ENCODE measurements around the gene KIRREL3. TPM values are rescaled to one million over a fixed set of nuclear protein-coding genes. Genes with fewer than 3 reads are reported as not detected.

The KIRREL3 gene
- polyA plus RNA-seq, 1 of the 3 experiments (the other 2 are of a cell fraction), result 3.7 TPM

GRCh38 chr11:126926376-126926791, 74.2 kb downstream of the KIRREL3 start:
- WGBS (ENCODE audit: low lambda C conversion rate), result 82% methylated on average over 8 of the region's 9 CpGs

More at GRCh38 chr11:126926376-126926791, 74.2 kb downstream of the KIRREL3 start:
- no peak for DNase-seq
- H3K27me3 ChIP-seq (ENCODE audit: insufficient read depth), result no peaks in the 10 kb centered on the region
- H3K9ac ChIP-seq, result no peak overlapping the region
- no peaks in the 10 kb centered on the region for H3K9me3 ChIP-seq
- no peak overlapping the region for H3K27ac ChIP-seq (ENCODE audit: low read depth in 2 of 2, low read length in 1 of 2)
- no peak overlapping the region for H3K4me3 ChIP-seq (ENCODE audit: low read depth in 2 of 2, low read length in 1 of 2)
- peaks cover 15% of the 10 kb centered on the region; the same call in 1 of the 2 replicates for H3K79me2 ChIP-seq (ENCODE audit: insufficient read depth)
- no peaks in the 10 kb centered on the region for H3F3A ChIP-seq (replicated peaks; ENCODE audit: insufficient read depth)
- H2AFZ ChIP-seq (ENCODE audit: low read depth), result no peak overlapping the region
- POLR2A ChIA-PET, result no interaction called here
- CTCF ChIA-PET, result interaction anchor here (0.6 to 1.2 kb wide), 2 partner anchors 42 to 98 kb away, joined by 3 read pairs; no protein-coding TSS in a partner anchor
- no peak overlapping the region for H3K4me2 ChIP-seq
- no peaks in the 10 kb centered on the region for H4K20me1 ChIP-seq (ENCODE audit: insufficient read depth)
- H3K9me2 ChIP-seq, result no peaks in the 10 kb centered on the region
- no peaks in the 10 kb centered on the region for H3K36me3 ChIP-seq (replicated peaks in 1 of 2; ENCODE audit: control insufficient read depth in 1 of 2, insufficient read depth in 2 of 2, low read length in 1 of 2)
- TF ChIP-seq MEF2A (IDR thresholded peaks at IDR 0.05; ENCODE audit: borderline replicate concordance, low read depth), result no peak
- no peak for TF ChIP-seq TEAD4 (IDR thresholded peaks at IDR 0.05; ENCODE audit: borderline replicate concordance, insufficient read depth)
- TF ChIP-seq MXI1 (IDR thresholded peaks at IDR 0.05; ENCODE audit: low read depth, low read length), result no peak
- no peak for TF ChIP-seq SMC3 (IDR thresholded peaks at IDR 0.05; ENCODE audit: low read depth, low read length)
- TF ChIP-seq ZBTB33 (IDR thresholded peaks at IDR 0.05; ENCODE audit: borderline replicate concordance, low read depth), result no peak
- TF ChIP-seq REST (IDR thresholded peaks at IDR 0.05; ENCODE audit: low read depth, low read length), result no peak
- TF ChIP-seq FOXM1 (IDR thresholded peaks at IDR 0.05; ENCODE audit: low read depth), result no peak
- no peak for TF ChIP-seq RCOR1 (IDR thresholded peaks at IDR 0.05; ENCODE audit: low read length)
- TF ChIP-seq IRF3 (IDR thresholded peaks at IDR 0.05; ENCODE audit: low read depth, low read length), result no peak
- no peak for TF ChIP-seq MAX (IDR thresholded peaks at IDR 0.05; ENCODE audit: low read depth)
- no peak for TF ChIP-seq TAF1 (IDR thresholded peaks at IDR 0.05; ENCODE audit: borderline replicate concordance, low read depth, low read length)
- no peak for TF ChIP-seq RFX5 (IDR thresholded peaks at IDR 0.05; ENCODE audit: low read length)
- no peak for TF ChIP-seq GABPA (IDR thresholded peaks at IDR 0.05; ENCODE audit: low read depth)
- no peak for TF ChIP-seq YY1 (IDR thresholded peaks at IDR 0.05; ENCODE audit: low read depth)
- TF ChIP-seq FOSL2 (IDR thresholded peaks at IDR 0.05; ENCODE audit: borderline replicate concordance, low read depth), result no peak
- no peak for TF ChIP-seq JUND (IDR thresholded peaks at IDR 0.05)
- TF ChIP-seq POLR2AphosphoS5 (IDR thresholded peaks at IDR 0.05; ENCODE audit: low read depth, low read length), result no peak
- TF ChIP-seq FOXJ3 (CRISPR knock-in tag; IDR thresholded peaks at IDR 0.05), result no peak
- TF ChIP-seq USF1 (IDR thresholded peaks at IDR 0.05; ENCODE audit: borderline replicate concordance, low read depth), result no peak
- peaks cover 4 to 15% of the 10 kb centered on the region in 2 experiments; a peak in 2 of 4 replicates for H3K4me1 ChIP-seq (ENCODE audit: control insufficient read depth in 1 of 2, insufficient read depth in 2 of 2, low read depth in 1 of 2, low read length in 1 of 2)

Measured in SK-N-SH (cell line).